Measurements from ENCODE around the gene RFX2.

RFX2 gene

GRCh38 chr19:6059396-6059947 is 50.8 kb downstream of the RFX2 start:
- no peak for DNase-seq

GRCh38 chr19:6058518-6059201 is 51.6 kb downstream of the RFX2 start:
- no peak for DNase-seq

GRCh38 chr19:6057651-6058517 is 52.4 kb downstream of the RFX2 start:
- DNase-seq, result peak; percentile 3

- DNase-seq, result no peak
Measured at GRCh38 chr19:6056801-6057650, 53.3 kb downstream of the RFX2 start.

GRCh38 chr19:6056282-6056741 is 54.0 kb downstream of the RFX2 start:
- DNase-seq, result no peak

GRCh38 chr19:6055013-6055795 is 55.1 kb downstream of the RFX2 start:
- DNase-seq, result no peak

- peak; percentile 44 for DNase-seq
Measured at GRCh38 chr19:6048793-6049405, 61.4 kb downstream of the RFX2 start.

GRCh38 chr19:6048348-6048747 is 62.0 kb downstream of the RFX2 start:
- no peak for DNase-seq

- DNase-seq, result peak; percentile 1
Measured at GRCh38 chr19:6047741-6048251, 62.5 kb downstream of the RFX2 start.

- DNase-seq, result no peak
Measured at GRCh38 chr19:6047256-6047655, 63.0 kb downstream of the RFX2 start.

GRCh38 chr19:6045108-6045507 is 65.2 kb downstream of the RFX2 start:
- no peak for DNase-seq

GRCh38 chr19:6044056-6044805 is 66.1 kb downstream of the RFX2 start:
- DNase-seq, result no peak

- DNase-seq, result no peak
Measured at GRCh38 chr19:6042776-6043726, 67.2 kb downstream of the RFX2 start.

GRCh38 chr19:6041991-6042481 is 68.3 kb downstream of the RFX2 start:
- DNase-seq, result no peak

GRCh38 chr19:6041071-6041470 is 69.2 kb downstream of the RFX2 start:
- no peak for DNase-seq

GRCh38 chr19:6039566-6040225 is 70.6 kb downstream of the RFX2 start:
- no peak for DNase-seq

- DNase-seq, result no peak
Measured at GRCh38 chr19:6038634-6039405, 71.5 kb downstream of the RFX2 start.

GRCh38 chr19:6035026-6035425 is 75.3 kb downstream of the RFX2 start:
- DNase-seq, result no peak
